Stimulated activated naive CD8-positive, alpha-beta T cell treated with anti-CD3 and anti-CD28 coated beads, Interleukin-15, amount 100 ng/mL, for 72 hours (primary cell): ENCODE results near the gene SLC38A2.
A peak's percentile ranks its signal among the peaks of the same experiment; 100 is the strongest.

Experiments used
- ATAC-seq: fragments of 150-1000 bp; cut with Tn5 transposase; 2 replicates; pipeline ENCODE4 v1.10.0; 2021; ENCODE audit warnings: mild to moderate bottlenecking, moderate library complexity
- DNase-seq, 2 donors: peaks; one replicate each; pipeline ENCODE4 v3.0.0; 2021 to 2022
- H3K27ac Mint-ChIP-seq, 2 donors: one replicate each; pipeline ENCODE4 v1.8.0; 2022; ENCODE audit warnings: mild to moderate bottlenecking in 2 of 2, mixed read lengths in 2 of 2, moderate library complexity in 2 of 2
- H3K27me3 Mint-ChIP-seq: one replicate; pipeline ENCODE4 v1.8.0; 2022; ENCODE audit warnings: mixed read lengths
- H3K4me1 Mint-ChIP-seq: one replicate; pipeline ENCODE4 v1.8.0; 2022; ENCODE audit warnings: mild to moderate bottlenecking, mixed read lengths
- H3K4me3 Mint-ChIP-seq, 2 donors: one replicate each; pipeline ENCODE4 v1.8.0; 2022; ENCODE audit warnings: mild to moderate bottlenecking in 2 of 2, mixed read lengths in 2 of 2, moderate library complexity in 1 of 2
- H3K9me3 Mint-ChIP-seq, 2 donors: one replicate each; pipeline ENCODE4 v1.8.0; 2022; ENCODE audit warnings: mixed read lengths in 2 of 2

The SLC38A2 gene

DNA sequence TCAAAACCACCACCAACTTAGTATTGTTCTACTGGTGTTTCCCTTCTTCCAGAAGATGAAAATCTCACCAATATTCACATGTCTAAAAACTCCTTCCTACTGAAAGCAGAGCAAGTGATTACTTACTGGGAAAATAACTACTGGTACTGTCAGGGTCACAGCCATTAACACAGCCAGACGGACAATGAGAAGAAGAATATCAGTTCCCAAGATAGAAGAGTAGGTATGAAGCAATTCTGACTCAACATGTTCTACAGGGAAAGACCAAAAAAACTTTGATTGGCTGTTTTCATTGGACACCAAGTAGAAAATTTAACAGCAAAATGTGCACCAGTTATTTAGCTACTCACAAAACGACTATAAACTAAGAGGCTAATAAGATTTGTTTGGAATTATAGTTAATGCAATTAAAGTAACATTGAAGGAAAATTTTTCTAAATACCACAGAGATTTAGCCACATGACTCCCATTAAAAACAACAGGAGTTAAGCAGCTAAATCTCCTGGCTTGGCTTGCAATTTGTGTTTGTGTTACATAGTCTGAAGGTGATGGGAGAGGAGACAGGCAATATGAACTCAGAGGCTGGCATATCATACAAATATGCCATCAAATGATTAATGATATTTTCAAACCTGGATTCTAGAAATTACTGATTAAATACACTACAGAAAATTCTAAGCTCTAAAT is 9.5 kb downstream of the SLC38A2 start:
- Mint-ChIP-seq H3K27me3 (no peaks in the 10 kb centered on the region), H3K4me1 (peaks cover 71% of the 10 kb centered on the region), H3K27ac (no peak overlapping the region), H3K4me3 (peak overlapping the region; percentile 46 to 69), H3K9me3 (no peaks in the 10 kb centered on the region)
- ATAC-seq (no peak), DNase-seq (no peak)

DNA sequence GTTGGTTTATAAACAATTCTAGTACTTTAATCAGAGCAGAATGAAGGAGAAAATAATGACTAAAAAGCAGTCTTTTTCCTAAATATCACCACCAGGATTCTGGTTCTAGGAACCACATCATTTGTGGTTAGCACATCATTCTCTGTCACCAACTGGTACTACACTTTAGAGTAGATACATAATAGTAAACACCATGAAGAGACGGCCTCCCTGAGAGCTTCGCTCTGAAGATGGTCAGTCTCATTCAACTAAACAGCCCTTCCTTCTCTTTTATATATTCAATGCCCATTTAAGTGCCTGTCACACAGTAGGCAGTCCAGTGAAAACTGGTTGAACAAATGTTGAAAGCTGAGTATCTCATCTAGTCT is 10.9 kb downstream of the SLC38A2 start:
- Mint-ChIP-seq H3K27ac (no peak overlapping the region), H3K4me1 (peaks cover 66% of the 10 kb centered on the region), H3K4me3 (peak overlapping the region; percentile 8 to 28), H3K9me3 (no peaks in the 10 kb centered on the region), H3K27me3 (no peaks in the 10 kb centered on the region)
- ATAC-seq (no peak), DNase-seq (no peak)

DNA sequence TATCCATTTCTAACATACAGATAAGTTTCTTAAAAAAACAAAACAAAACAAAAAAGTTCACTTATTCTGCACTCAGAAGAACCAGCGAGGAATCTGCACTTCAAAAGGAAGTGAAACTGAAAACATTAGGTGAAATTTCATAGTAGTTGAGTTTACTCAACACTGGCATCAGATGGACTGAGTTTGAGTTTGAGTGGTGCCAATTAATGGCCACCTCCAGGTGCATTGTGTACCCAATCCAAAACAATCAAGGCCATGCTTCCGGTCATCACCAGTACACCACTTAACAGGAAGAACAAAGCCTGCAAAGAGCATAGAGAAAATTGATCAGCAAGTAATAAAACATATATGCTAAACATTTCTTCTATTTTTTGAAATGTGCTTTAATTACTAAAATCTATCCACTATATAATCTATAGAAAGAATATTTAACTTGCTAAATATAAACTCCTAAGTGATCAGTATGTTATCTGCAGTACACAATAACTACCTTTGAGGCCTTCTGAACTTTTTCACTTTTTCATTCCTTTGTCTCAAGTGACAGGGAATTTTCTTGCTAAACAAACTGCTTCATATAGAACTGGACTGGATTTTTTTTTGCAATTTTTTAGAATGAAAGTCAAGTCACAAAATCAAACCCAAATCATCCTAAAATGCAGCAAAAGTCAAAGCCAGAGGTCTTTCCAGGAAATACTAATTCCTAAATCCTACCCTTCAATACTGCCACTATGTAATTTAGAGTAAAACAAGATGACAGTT is 11.5 kb downstream of the SLC38A2 start:
- no peaks in the 10 kb centered on the region for H3K27me3 Mint-ChIP-seq
- no peak overlapping the region for H3K4me3 Mint-ChIP-seq
- DNase-seq = no peak
- H3K9me3 Mint-ChIP-seq = no peaks in the 10 kb centered on the region
- ATAC-seq = peak; percentile 41
- no peak overlapping the region for H3K27ac Mint-ChIP-seq
- peaks cover 63% of the 10 kb centered on the region for H3K4me1 Mint-ChIP-seq

DNA sequence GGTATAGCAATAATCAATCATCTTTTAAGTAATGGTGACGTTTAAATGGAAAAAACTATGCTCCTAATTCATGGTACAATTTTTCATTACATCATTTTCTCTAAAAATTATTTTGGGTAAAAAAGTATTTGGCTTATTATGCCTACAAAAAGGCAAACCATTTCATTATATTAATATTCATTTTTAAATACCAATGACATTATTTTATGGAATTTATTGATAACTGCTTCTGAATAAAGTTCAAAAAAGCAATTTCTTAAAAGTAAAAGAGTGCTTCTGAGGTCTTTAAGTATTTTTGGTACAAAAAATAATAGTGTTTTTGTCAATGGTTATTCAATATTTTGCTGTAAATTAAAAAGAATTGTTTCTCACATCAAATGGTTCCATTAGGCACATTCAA is 12.2 kb downstream of the SLC38A2 start:
- Mint-ChIP-seq H3K27ac (no peak overlapping the region), H3K4me1 (peaks cover 56% of the 10 kb centered on the region), H3K4me3 (no peak overlapping the region), H3K9me3 (no peaks in the 10 kb centered on the region), H3K27me3 (no peaks in the 10 kb centered on the region)
- DNase-seq (no peak), ATAC-seq (no peak)

DNA sequence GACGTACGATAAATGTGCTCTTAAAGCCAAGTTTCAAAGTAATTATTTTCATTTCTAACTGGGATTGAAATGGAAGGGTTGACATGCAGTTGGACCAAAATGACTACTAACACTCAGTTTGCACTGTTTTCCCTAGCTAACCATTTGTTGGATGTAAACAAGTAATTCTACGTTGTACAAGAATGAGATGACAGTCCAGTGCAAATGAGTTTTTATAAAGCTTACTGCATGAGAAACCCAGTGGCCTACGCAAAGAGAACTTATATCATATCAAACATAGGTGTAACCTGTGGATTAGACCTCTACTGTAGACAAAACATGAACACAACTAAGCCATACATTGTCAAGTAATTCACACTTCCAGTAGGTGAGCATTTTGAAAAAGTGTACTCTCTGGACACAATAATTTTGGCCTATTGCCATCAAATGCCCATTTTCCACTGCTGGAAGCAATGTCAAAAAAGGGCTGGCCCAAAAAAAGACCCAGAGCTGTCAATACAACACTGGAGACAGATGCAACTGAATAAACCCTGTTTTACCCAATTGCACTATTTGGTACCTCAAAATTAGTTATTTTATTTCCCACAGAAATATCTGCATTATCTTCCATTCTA is 12.8 kb downstream of the SLC38A2 start:
- Mint-ChIP-seq H3K4me1 (peaks cover 53% of the 10 kb centered on the region), H3K27ac (no peak overlapping the region), H3K27me3 (no peaks in the 10 kb centered on the region), H3K4me3 (no peak overlapping the region), H3K9me3 (no peaks in the 10 kb centered on the region)
- no peak for ATAC-seq
- DNase-seq = no peak

DNA sequence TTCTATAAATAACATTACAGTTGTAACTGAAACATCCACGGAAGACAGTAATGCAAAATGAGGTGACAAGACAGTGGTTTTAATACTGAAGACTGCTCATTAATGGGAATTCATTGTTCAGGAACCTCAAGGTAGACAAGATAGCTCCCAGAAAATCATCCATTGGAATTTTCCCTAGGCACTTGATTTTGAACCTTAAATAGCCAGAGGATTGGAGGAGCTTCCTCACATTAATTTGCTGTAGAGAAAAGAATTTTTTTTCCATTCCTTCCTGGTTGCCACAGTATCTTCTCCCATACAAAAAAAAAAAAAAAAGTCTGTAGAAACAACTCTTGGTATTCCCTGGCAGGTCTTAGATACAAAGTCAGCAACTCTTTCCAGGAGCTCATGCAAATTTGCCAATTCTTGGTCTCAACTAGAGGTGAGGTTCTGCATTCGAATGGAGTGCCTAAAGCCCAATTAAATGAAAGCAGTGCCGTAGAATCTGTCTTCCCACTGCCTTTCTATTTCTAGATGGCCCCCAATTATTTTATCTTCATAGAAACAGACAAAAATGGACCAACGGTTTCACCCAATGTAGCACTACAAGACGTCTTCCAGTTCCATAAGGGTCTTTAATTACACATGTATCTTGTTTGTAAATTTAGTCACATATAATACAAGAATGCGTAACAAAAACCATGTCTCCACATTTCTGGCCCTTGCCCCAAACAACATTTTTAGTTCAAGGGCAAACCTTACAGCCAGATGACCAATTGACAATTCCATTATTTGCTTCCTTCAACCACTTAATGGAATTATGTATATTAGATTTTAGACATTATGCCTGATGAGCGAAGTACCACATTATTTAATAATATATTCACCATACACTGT is 13.5 kb downstream of the SLC38A2 start:
- DNase-seq (no peak), ATAC-seq (no peak)
- H3K9me3 Mint-ChIP-seq = no peaks in the 10 kb centered on the region
- H3K4me3 Mint-ChIP-seq = no peak overlapping the region
- no peak overlapping the region for H3K27ac Mint-ChIP-seq
- H3K4me1 Mint-ChIP-seq = peaks cover 55% of the 10 kb centered on the region
- H3K27me3 Mint-ChIP-seq = no peaks in the 10 kb centered on the region

DNA sequence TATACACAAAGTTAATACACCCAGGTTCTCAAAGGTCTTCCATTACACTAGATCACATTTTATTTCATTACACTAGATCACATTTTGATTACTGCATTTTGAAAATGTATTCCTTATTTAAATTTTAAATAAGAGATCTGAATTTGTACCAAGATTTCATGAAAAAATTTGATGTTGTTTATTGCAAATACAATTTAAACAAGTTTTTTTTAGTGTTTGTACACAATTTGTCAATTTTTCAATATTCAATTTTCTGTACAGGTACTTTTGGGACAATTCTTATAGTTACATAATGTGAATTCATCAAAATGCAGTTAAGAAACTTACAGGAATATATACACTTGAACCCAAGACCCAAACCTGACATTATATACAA is 14.3 kb downstream of the SLC38A2 start:
- ATAC-seq (no peak), DNase-seq (no peak)
- no peak overlapping the region for H3K4me3 Mint-ChIP-seq
- H3K27ac Mint-ChIP-seq = no peak overlapping the region
- no peaks in the 10 kb centered on the region for H3K9me3 Mint-ChIP-seq
- no peaks in the 10 kb centered on the region for H3K27me3 Mint-ChIP-seq
- peaks cover 52% of the 10 kb centered on the region for H3K4me1 Mint-ChIP-seq

DNA sequence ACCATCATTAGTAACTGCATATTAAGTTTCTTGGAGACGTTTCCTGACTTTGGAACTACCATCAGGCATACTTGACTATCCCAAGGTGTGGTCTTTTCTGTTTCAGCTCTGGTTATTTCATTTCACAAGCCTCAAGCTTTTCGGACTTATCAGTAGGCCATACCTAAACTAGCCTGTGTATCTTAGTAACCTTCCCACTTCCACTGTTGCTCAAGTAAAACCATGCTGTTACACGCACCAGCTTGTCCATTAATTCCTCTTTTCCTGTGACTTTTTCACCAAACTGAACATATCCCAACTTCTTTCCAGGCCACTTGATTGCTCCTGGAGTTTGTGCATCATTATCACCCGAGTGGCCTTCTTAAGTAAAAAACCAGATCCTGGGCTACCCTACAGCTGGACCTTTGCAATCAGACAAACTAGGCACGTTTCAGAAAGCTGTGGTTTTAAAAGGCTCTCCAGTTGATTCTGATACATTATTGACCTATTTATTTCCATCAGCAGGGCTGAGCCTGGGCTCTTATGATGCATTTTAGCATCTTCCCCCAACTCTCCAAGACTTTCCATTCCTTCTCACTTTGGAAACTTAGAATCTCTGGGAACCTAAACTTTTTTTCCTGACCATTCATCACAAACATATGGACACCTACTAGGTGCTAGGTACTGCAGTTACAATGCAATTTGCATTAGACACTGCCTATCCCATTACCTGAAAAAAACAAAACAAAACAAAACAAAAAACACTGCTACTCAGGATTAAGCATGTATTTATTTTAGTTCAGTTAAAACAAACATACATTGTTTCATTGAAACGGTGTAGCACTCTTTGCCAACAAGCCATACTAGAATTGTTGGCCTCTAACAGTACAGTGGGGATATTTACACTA is 14.9 kb downstream of the SLC38A2 start:
- Mint-ChIP-seq H3K4me3 (no peak overlapping the region), H3K27ac (peak overlapping the region in 1 of 2 donors; percentile 15), H3K4me1 (peaks cover 46% of the 10 kb centered on the region), H3K9me3 (no peaks in the 10 kb centered on the region), H3K27me3 (no peaks in the 10 kb centered on the region)
- no peak for DNase-seq
- peak; percentile 52 for ATAC-seq

DNA sequence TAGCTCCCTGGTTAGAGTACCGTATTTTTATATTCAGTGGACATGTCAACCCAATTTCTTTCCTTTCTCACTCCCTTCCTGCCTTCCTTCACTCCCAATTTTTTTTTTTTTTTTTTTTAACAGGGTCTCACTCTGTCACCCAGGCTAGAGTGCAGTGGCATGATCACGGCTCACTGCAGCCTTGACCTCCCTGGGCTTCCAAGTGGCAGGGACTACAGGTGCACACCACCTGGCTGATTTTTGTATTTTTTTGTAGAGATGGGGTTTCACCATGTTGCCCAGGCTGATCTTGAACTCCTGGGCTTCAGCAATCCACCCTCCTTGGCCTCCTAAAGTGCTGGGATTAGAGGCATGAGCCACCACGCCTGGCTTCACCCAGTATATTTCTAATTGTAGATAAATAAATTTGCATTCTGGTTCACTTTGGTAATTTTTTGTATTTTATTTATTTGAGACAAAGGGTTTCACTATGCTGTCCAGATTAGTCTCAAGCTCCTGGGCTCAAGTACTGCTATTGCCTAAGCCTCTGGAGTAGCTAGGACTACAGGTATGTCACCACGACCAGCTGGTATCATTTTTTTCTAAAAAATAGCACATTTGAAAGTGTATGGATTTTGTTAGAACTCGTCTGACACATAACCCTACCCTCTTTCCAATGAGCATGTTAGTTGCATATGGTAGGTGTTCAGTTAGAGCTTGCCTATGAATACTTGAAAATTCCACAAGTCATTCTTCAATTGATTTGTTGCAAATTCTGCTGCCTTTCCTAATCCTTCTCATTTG is 15.7 kb downstream of the SLC38A2 start:
- Mint-ChIP-seq H3K27me3 (no peaks in the 10 kb centered on the region), H3K4me1 (peaks cover 38% of the 10 kb centered on the region), H3K9me3 (no peaks in the 10 kb centered on the region), H3K4me3 (no peak overlapping the region), H3K27ac (peak overlapping the region in 1 of 2 donors; percentile 48)
- no peak for DNase-seq
- ATAC-seq = peak; percentile 53

DNA sequence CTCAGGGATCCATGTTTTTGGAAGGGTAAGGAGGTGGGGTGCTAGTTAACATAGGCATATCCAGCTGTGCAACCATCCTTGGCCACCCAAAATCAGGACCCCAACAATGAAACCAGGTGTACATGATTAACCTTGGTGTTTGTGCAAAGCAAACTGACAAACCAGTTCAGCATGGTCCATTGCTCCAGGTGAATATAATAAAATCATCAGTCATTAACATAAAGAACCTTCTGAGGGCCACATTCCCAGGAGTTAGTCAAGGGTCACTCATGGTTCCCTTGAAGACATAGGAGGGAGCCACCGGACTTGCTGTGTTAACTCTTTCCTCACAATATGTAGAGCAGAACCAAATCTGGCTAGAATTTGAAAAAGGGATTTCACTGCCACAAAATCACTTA is 17.8 kb downstream of the SLC38A2 start:
- Mint-ChIP-seq H3K4me1 (peaks cover 25% of the 10 kb centered on the region), H3K9me3 (peaks cover 0 to 4% of the 10 kb centered on the region in 2 donors), H3K4me3 (no peak overlapping the region), H3K27ac (no peak overlapping the region), H3K27me3 (no peaks in the 10 kb centered on the region)
- ATAC-seq = no peak
- no peak for DNase-seq

DNA sequence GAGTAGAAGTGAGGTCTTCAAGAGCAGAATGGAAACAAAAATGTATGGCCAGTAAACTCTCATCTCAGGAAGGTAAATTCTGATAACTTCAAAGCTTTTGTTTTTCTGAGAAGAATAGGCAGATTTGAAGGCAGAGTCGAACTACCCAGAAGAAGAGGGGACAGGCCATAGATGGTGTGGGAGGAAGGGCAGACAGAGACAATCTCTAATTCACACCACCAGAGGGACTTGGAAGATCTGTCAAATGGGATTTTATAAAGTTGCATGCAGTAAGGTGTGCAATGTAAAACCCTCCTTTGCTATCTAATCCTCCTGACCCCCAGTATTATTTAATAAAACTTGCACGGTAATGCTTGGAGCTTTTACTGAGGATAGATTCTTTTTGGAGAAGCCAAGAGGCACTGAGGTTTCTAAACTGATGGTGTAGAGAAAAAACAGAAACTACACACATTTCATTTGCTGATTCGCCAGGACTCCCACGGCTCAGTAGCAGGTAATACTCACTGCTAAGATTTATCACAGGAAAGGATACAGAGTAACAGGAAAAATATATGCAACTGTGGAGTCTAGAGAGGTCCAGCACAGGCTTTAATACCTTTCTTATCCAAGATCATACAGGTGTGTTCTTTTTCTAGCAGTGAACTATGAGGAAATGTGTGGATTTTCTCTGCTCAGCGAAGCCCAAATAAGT is 18.3 kb downstream of the SLC38A2 start:
- Mint-ChIP-seq H3K4me3 (no peak overlapping the region), H3K4me1 (peaks cover 31% of the 10 kb centered on the region), H3K9me3 (peaks cover 0 to 4% of the 10 kb centered on the region in 2 donors), H3K27me3 (no peaks in the 10 kb centered on the region), H3K27ac (no peak overlapping the region)
- ATAC-seq (peak; percentile 45), DNase-seq (no peak)

DNA sequence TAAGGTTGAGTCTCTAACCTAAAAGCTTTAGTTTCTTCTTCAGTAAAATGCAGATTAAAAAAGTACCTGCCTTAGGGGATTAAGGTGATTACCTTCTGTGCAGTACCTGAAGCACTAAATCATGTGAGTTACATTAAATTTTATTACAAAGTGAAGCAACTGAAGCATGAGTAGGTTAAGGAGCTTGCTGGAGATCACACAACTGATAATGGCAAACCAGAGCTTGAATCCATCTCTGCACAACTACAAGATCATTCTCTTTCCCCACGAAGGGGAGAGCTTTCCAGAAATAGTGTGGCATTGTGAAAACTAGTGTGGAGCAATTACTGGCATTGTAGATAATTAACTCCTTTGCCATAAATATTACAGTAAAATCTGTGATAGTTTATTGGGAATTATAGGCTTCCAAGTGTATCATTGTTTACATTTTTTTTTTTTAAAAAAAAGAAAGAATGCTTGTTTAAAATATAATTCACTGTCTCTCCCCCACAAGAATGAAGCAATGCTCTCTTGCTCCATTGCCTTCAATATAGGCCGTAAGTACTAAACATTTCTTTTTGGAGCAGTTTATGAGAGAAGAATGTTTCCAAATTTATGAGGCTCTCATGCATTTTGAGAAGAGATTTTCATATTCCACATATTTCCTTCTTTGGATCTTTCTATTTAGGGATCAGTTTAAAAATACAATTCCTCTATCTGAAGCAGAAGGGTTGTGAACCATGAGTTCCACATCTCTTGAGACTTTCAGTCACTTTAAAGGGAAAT is 20.5 kb downstream of the SLC38A2 start:
- Mint-ChIP-seq H3K9me3 (peaks cover 0 to 4% of the 10 kb centered on the region in 2 donors), H3K27me3 (no peaks in the 10 kb centered on the region), H3K4me3 (no peak overlapping the region), H3K4me1 (peaks cover 23% of the 10 kb centered on the region), H3K27ac (no peak overlapping the region)
- no peak for DNase-seq
- no peak for ATAC-seq

DNA sequence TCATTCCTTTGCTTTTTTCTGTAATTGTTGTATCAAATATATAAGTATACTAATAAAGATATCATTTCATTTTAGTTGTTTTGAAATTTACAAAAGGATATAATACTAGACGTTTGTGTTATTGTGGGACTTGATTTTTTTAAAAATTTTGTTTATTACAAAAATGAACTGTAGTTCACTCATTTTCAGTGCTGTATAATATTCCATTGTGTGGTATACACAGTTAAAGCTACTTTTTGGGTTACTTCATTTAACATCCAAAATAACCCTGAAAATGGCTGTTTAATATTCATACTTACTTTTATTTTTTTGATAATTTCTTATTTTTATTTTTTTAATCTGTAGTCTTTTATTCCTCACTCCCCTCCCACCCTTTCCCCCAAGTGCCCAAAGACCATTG is 21.4 kb downstream of the SLC38A2 start:
- DNase-seq = no peak
- peaks cover 23% of the 10 kb centered on the region for H3K4me1 Mint-ChIP-seq
- H3K9me3 Mint-ChIP-seq = peaks cover 0 to 4% of the 10 kb centered on the region in 2 donors
- no peak for ATAC-seq
- H3K27ac Mint-ChIP-seq = no peak overlapping the region
- H3K27me3 Mint-ChIP-seq = no peaks in the 10 kb centered on the region
- H3K4me3 Mint-ChIP-seq = no peak overlapping the region
